22Rv1 (cell line): Measurements from ENCODE around the gene KRT3.

Experiments
- H3K27ac ChIP-seq: fragments of 450-650 bp; 2 replicates; pipeline ENCODE4 v1.5.1; 2017
- ZFX ChIP-seq: fragments of 450-650 bp; IDR thresholded peaks from 2 replicates; pipeline ENCODE4 v1.6.1; 2017; ENCODE audit warnings: antibody characterized with exemption, borderline replicate concordance
- TF ChIP-seq, protein P1 (sequence below): fragments of 450-650 bp; IDR thresholded peaks from 2 replicates; pipeline ENCODE4 v1.5.1; 2017; ENCODE audit warnings: mild to moderate bottlenecking

KRT3 gene

DNA sequence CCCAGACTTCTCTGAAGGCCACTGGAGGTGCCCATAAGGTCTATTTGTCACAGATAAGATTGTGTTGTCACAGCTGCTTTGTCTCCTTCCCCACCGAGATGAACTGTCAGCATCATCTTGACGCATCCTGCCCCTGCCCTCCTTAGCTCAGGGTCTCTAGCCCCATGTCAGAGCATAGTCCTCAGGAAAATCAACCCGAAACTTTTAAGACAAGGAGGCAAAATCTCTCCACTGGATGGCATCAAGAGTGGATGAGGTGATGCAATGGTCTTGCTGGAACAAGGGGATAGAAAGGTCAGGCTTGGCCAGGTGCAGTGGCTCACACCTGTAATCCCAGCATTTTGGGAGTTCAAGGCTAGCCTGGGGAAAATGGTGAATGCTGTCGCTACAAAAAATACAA, 30.0 kb upstream of the KRT3 start:
- H3K27ac ChIP-seq: no peak overlapping the region

DNA sequence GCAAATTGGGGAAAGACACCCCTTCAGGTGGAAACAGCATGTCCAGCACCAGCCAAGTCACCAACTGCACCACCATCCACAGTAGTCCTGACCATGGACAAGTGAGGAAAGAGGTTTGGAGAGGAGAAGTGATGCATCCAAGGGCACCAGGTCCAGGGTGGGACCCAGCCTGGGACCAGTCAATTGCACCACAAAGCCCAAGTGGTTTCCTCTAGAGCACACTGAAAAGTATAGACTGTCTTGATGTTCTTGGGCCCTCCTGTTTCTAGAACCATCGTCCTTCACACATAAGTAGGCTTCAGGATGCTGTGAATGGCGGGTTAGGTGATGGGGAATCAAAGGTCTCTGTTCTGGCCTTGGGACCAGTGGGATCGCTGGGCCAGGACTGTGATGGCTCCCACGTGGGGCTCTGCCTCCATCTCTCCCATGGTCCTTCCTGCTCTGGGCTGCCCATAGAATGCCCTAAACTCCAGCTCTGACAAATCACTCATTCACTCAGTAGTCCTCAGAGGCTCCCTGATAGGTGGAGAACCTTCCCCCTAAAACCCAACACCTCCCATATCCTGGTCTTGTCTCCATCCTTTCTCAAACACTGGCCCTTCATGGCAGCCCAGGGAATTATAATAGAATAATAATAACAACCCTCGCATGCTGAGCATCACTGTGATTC, 29.0 kb upstream of the KRT3 start:
- H3K27ac ChIP-seq: no peak overlapping the region
- TF ChIP-seq, protein P1, sequence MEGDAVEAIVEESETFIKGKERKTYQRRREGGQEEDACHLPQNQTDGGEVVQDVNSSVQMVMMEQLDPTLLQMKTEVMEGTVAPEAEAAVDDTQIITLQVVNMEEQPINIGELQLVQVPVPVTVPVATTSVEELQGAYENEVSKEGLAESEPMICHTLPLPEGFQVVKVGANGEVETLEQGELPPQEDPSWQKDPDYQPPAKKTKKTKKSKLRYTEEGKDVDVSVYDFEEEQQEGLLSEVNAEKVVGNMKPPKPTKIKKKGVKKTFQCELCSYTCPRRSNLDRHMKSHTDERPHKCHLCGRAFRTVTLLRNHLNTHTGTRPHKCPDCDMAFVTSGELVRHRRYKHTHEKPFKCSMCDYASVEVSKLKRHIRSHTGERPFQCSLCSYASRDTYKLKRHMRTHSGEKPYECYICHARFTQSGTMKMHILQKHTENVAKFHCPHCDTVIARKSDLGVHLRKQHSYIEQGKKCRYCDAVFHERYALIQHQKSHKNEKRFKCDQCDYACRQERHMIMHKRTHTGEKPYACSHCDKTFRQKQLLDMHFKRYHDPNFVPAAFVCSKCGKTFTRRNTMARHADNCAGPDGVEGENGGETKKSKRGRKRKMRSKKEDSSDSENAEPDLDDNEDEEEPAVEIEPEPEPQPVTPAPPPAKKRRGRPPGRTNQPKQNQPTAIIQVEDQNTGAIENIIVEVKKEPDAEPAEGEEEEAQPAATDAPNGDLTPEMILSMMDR: no peak
- no peak for TF ChIP-seq ZFX

More for the DNA sequence above, 30.0 kb upstream of the KRT3 start:
- TF ChIP-seq ZFX: no peak
- TF ChIP-seq, protein P1: no peak

DNA sequence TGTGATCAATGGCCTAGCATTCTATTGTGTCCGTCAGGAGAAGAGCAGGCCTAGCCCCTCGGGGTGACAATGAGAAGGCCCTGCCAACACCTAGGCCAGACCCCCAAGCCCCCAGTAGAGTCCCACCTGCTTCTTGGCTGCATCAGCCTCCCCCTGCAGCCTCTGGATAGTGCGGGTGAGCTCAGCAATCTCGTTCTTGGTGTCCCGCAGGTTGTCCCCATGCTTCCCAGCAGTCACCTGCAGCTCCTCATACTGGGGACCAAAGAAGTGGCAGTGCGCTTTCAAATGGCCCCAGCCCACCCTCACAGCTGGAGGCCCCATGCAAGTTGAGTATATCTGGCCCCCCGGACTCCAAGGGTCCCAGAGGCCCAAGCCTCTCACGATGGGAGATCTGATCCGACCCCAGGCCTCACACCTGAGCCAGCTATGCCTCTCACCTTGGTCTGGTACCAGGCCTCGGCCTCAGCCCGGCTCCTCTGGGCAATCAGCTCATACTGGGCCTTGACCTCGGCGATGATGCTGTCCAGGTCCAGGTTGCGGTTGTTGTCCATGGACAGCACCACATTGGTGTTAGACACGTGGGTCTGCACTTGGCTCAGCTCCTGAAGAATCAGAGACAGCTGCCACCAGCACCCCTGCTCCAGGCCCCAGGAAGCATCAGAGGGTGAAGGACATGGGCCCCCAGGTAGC, 28.0 kb upstream of the KRT3 start:
- TF ChIP-seq ZFX: no peak
- TF ChIP-seq, protein P1: no peak
- no peak overlapping the region for H3K27ac ChIP-seq

DNA sequence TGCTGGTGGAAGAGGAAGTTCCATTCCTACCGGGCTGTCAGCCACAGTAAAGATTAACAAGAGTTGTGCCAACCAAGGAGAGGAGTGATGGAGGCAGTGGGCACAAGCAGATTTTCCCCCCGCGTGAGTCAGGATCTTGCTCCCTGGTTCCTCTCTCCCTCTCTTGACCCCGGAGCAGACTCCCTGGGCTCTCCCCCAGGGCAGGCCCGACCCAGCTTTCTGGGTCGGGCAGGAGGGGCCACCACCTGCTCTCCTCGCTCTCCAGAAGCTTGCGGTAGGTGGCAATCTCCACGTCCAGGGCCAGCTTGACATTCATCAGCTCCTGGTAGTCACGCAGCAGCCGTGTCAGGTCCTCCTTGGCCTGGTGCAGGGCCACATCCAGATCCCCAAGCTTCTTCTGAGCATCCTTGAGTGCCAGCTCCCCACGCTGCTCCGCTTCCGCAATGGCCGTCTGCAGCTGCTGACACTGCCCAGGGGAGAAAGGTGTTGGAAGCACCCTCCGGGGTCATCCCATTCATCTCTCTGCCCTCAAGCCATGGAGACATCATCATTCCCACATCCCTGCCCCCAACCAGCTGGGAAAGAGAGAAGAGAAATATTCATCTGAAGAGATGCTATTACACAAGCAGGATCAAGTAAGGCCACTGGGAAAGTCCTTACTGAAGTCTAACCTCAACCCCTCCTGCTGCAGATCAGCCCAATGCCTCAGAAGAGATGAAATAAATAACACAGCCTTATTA, 27.0 kb upstream of the KRT3 start:
- no peak overlapping the region for H3K27ac ChIP-seq
- TF ChIP-seq, protein P1: no peak
- TF ChIP-seq ZFX: no peak

DNA sequence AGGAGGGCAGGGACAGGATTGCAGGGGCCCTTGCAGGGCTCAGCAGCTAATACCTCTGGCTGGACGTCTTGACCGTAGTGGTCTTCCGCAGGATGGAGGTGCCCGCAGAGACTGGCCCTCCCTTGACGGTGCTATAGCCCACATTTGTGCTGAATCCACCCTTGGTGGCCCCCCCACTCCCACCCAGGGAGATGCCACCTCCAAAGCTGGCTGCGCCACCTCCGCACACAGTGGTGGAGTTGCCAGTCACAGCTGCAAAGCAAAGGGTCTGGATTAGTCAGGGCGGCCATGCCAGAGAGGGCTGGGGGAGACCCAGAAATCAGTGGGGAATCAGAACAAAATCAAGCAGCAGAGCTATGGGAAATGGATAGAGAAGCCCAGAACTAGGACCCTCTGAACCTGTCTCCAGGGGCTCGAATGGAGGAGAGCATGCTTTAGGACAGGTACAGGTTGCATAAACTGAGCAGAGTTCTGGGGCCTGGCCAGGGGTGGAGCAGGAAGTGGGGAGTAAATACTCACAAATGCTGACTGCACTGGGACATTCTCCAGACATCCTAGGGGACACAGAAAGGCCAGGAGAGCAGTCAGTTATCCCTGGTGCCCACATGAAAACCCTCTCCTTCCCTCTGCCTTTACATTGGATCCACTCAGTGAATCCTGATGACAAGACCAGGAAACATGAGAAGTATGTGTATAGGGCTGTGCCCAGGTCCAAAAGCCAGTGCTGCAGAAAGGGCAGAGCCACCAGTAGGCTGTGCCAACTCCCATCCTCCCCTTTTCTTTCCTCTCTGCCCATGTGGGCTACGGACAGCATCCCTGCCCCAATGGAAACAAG, 26.1 kb upstream of the KRT3 start:
- TF ChIP-seq ZFX: no peak
- TF ChIP-seq, protein P1: no peak
- no peak overlapping the region for H3K27ac ChIP-seq

DNA sequence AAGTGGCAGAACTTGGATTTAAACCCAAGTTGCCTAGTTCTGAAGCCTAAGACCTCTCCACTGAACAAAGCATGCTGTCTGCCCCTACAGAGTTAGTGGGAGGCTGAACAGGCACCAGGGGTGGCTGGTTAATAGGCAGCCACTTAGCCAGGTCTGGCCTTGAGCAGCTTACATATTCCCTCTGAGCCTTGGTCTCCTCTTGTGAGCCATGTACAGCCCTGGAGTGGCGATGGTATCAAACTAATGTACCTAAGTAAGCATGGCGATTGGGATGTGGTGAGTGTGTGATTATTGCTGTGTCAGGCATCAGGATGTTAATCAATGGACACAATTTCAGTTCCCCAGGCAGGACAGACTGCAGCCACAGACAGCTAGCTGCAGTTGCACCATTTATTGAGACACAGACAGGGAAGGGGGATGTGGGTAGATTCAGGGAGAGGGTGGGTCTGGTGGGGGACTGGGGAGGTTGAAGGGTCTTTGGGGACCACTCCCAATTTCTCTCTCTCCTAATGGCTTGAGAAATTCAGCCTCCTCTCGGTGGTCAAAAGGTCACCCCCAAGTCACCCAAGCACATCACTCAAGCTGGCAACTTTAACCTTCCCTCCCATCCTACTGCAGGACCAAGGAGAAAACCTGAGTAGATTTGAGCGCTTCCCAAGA, 25.3 kb upstream of the KRT3 start:
- TF ChIP-seq ZFX: no peak
- TF ChIP-seq, protein P1: no peak
- no peak overlapping the region for H3K27ac ChIP-seq
